Measurements from ENCODE around the gene ZNF362.

The ZNF362 gene

GRCh38 chr1:33267468-33268205 is 11.3 kb downstream of the ZNF362 start:
- no peak overlapping the region for H3K4me3 ChIP-seq (ENCODE audit: low read depth, low read length)
- no peak for TF ChIP-seq CTCF (IDR thresholded peaks at IDR 0.05; ENCODE audit: borderline replicate concordance, insufficient read depth, low read depth, low read length)

- no peak for TF ChIP-seq CTCF (IDR thresholded peaks at IDR 0.05; ENCODE audit: borderline replicate concordance, insufficient read depth, low read depth, low read length)
- no peak overlapping the region for H3K4me3 ChIP-seq (ENCODE audit: low read depth, low read length)
Measured at GRCh38 chr1:33268457-33268856, 12.2 kb downstream of the ZNF362 start.

GRCh38 chr1:33268927-33269610 is 12.8 kb downstream of the ZNF362 start:
- H3K4me3 ChIP-seq (ENCODE audit: low read depth, low read length) = no peak overlapping the region
- no peak for TF ChIP-seq CTCF (IDR thresholded peaks at IDR 0.05; ENCODE audit: borderline replicate concordance, insufficient read depth, low read depth, low read length)

- TF ChIP-seq CTCF (IDR thresholded peaks at IDR 0.05; ENCODE audit: borderline replicate concordance, insufficient read depth, low read depth, low read length) = no peak
Measured at GRCh38 chr1:33269621-33270020, 13.3 kb downstream of the ZNF362 start.

GRCh38 chr1:33270379-33270778 is 14.1 kb downstream of the ZNF362 start:
- no peak overlapping the region for H3K4me3 ChIP-seq (ENCODE audit: low read depth, low read length)
- no peak for TF ChIP-seq CTCF (IDR thresholded peaks at IDR 0.05; ENCODE audit: borderline replicate concordance, insufficient read depth, low read depth, low read length)

More at GRCh38 chr1:33269621-33270020, 13.3 kb downstream of the ZNF362 start:
- no peak overlapping the region for H3K4me3 ChIP-seq (ENCODE audit: low read depth, low read length)

GRCh38 chr1:33270808-33271465 is 14.6 kb downstream of the ZNF362 start:
- TF ChIP-seq CTCF (IDR thresholded peaks at IDR 0.05; ENCODE audit: borderline replicate concordance, insufficient read depth, low read depth, low read length) = no peak
- H3K4me3 ChIP-seq (ENCODE audit: low read depth, low read length) = no peak overlapping the region

All from GM12875 (cell line).